Measurements from ENCODE around the gene PARD3B.

PARD3B gene

DNA sequence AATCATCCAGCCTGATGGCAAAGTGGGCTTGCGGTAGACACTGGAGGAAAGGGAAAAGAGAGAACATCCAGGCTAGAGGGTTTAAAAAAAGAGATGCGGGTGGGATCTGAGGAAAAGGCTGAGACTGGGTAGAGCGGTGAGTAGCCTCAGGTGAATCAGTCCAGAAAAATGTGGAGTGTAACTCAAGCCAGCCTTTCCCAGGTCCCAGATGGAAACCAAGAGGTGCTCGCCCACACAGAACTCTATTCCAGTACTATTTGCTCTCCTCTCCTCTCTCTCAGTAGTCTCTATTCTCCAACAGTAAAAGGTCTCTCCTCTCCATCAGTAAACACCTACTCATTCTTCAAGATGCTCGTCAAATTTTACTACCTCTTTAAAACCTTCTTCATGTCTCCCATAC is 1098.7 kb downstream of the PARD3B start:
- no peak for DNase-seq

DNA sequence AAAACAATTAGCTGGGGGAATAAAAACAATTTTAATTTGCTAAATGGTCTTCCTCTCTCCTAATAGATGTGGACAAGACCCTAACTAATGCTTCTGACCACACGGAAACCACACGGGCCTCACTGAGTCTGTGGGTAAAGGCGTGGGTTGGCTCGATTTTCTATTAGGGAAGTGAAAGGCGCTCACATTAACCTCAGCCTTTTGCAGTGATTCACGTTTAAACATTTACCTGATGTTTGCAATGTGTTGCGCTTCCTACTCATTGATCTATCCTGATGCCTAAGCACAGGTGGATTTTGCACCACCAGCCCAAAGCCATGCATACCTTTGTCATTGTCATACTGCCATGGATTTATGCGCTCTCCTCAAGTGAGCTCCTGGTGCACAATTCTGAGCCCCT is 1101.4 kb downstream of the PARD3B start:
- DNase-seq: no peak

DNA sequence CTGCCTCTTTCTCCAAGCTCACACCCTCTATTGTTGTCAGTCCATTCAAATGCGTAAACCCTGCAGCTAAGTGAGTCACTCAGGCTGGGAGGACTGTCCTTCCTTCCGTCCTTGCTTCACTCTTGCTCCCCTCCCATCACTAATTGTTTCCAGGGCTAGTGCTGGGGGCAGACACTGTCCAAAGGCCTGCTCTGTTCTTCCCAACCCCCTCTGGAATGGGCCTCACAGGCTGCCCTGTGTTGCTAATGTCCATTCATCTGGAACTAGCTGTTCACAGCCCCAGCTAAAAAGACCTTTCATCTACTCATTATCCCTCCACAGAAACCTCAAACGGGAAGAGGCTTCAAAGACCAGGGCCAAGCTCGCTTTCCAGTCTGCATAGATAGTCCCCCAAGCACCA is 1105.2 kb downstream of the PARD3B start:
- DNase-seq: no peak

DNA sequence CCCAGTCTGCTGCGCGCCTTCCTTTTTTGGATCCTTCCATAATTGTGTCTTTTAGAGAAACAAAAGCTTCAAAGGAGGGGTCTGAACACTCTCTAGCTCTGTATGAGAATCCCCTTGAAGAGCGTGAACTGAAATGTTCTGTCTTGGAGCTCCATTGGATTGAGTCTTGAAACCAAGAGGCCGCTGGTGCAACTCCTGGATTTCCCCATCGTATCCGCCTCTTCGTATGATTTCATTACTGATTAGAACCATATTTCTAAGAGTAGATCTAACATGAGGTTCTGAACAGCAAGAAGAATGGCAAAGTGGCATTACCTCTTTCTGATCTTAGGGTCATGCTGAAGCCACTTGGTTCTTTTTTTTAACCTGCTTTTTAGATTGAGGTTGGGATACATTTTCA is 1105.7 kb downstream of the PARD3B start:
- no peak for DNase-seq

GRCh38 chr2:205651719-205652118 is 1106.4 kb downstream of the PARD3B start:
- no peak for DNase-seq

DNA sequence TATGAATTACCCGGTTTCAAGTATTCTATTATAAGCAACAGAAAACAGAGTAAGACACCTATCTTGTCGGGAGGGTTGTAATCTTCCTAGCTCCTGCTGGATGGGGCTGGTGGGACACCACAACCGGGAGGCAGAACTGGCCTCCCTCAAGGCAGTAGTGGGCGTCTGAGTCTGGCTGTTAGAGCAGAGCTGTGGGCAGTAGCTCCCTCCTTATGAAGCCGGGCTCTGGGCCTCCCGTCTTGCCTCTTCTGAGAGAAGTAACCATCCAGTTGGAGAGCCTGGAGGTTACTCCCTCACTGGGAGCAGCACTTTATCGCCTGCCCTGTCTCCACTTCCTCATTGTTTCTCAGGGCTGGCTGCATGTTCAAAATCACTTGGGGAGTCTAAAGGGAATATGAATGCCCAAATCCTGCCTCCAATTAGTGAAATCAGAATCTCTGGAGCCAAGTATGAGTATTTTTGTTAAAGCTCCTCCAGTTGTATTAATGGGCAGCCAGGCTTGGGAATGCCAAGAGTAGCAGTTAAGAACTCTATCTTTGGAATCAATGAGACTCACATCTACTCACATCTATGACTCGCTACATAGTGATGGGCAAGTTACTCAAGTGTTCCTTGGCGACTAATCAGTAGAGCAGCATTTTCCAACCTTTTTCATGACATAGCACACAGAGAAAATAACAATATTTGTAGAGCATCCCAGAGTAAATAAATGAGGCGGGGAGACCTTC is 1109.8 kb downstream of the PARD3B start:
- no peak for DNase-seq

DNA sequence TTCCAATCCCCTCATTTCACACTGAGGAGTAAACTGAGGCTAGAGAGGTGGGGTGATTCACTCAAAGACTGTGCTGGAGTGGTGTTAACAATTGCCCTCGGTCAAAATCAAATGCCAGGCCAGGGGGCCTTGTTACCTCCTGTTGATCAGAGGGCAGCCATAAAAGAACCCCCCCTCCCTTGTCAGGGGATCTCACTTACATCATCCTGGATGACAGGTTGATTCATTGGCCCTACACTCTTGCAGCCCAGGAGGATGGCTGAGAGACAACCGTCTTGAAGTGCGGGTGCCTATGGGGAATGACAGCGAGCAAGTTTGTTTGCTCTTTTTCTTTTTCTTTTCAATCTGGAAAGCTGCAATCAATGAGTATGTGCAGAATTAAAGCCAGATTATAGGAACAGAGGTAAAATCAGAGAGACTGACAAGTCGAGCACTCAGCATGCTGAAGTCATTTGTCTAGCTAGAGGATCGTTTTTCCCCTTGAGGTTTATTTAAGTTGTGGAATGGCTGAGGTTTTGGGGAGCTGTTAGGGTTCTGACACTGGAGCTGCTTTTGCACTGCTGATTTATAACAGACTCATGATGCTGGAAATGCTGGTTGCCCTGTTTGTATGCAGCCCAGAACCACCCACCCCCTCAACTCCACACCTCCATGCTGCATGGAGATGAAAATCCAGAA is 1110.6 kb downstream of the PARD3B start:
- no peak for DNase-seq

DNA sequence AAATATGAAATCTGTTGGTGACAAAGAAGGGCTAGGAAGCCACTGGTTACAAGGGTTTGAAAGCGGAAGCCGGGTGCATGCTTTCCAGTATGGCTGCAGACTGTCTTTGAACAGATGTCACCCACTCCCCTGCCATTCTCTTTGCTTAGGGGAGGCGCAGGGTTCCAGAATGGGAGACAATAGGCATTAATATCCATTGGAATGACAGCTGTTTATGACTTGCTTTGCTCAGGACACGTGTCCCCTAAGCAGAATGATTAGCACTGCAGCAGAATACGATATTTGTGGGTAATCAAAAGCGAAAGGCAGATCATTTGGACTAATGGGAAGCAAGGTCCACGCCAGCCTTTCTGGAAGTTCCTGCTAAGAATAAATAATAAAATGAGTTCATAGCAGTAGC is 1111.2 kb downstream of the PARD3B start:
- no peak for DNase-seq

DNA sequence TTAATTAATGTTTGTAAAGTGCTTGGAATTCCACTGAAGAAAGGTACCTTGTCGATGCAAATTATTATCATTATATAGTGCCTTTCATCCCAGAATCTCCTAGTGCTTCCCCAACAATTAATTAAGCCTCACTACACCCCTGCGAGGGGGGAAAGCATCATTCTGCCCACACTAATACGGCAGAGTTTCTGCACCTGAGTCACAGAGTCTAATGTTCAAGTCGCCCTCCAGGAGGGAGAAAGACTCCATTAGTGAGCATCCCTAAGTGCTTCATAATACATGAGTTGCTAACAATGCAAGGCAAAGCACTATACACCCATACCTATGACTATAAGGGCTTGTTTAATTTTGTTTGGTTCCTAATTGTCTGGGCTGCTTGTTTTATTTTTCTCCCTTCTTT is 1111.7 kb downstream of the PARD3B start:
- no peak for DNase-seq

- DNase-seq: no peak
Measured at GRCh38 chr2:205657579-205657978, 1112.3 kb downstream of the PARD3B start.

GRCh38 chr2:205658068-205658467 is 1112.8 kb downstream of the PARD3B start:
- DNase-seq: no peak

DNA sequence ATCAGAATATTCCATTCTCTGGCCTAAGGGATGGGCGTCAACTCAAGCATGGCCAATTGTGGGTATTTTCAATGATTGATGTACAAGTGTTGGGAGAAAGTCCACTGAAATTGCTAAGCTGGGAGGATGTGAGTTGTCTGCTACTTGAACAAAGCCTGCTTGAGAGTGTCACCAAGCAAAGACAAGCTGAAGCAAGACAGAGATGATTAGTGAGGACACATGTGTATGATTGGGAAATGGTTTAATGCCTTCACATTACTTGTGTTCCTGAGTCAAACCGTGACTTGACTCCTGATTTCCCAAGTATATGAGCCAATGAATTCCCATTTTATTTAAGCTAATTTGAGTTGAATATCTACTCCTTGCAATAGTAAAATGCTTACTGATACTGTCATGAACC is 1113.3 kb downstream of the PARD3B start:
- no peak for DNase-seq

DNA sequence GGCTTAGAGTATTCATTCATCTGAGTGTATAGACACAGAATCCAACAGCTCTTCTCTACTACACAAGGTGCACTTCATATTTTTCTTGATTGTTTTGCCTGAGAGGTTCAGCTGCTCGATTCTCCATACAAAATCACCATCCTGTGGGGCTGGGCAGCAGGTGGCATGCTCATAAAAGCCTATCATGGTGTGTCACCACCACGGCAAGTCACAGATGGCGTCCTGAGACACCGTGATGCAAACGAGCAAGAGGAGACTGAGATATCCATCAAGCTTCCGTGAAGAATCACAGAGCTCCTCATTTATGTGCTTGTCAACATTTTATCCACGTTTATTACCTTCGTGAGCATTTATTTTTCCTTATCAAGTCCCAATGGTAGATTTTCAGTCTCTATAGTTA is 1114.6 kb downstream of the PARD3B start:
- no peak for DNase-seq

- peak; percentile 14 to 38 for DNase-seq
Measured at GRCh38 chr2:205660521-205661124, 1115.3 kb downstream of the PARD3B start.

DNA sequence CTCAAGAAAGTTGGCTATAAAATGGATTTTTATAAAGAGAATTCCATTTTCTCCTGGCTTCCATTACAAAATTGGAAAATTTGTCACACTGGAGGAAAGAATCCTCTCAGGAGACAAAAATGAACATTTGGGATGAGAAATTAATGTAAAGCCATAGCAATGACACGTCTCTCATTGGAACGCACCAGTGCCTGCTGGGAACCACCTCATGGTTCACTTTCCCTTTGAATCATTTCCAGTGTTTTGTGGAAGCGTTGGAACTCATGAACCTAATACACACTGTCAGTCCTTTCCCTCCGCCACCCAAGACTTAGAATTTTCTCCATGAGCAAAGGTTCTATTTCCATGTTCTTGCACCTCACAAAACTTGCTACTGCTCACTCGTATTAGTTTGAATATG is 1116.0 kb downstream of the PARD3B start:
- DNase-seq: no peak

- DNase-seq: no peak
Measured at GRCh38 chr2:205662206-205662965, 1117.1 kb downstream of the PARD3B start.

GRCh38 chr2:205665791-205666190 is 1120.5 kb downstream of the PARD3B start:
- no peak for DNase-seq
